Right renal pelvis (tissue), 4 donors: Measurements from ENCODE around the gene ZBTB32. TPM values are rescaled to one million over a fixed set of nuclear protein-coding genes. Genes with fewer than 3 reads are reported as not detected.
A peak's percentile ranks its signal among the peaks of the same experiment; 100 is the strongest.

Experiments used
- DNase-seq, 4 donors: peaks; one replicate each; pipeline ENCODE4 v3.0.0-alpha.2; 2013; ENCODE audit warnings: low read depth in 4 of 4, low spot score in 3 of 4, missing footprints in 1 of 4
- polyA plus RNA-seq, 4 donors: library from polyadenylated mRNA; unstranded; fragments of 120-200 nt; gene quantifications; one replicate each; pipeline ENCODE4 v1.2.1, GENCODE V29; 2013; ENCODE audit not compliant: insufficient read length in 4 of 4

Gene ZBTB32
- polyA plus RNA-seq, 4 donors = 0.37 to 0.51 (median 0.42) TPM; not detected in 1

- peak; percentile 98 to 99 (median 99) for DNase-seq
Observed at GRCh38 chr19:35748106-35749020, 44.0 kb downstream of the ZBTB32 start, which contains the start of gene LIN37. Gene LIN37, plus strand, starts transcription at chr19:35748576. Its CDS starts 149 bp downstream, at chr19:35748725.

- no peak for DNase-seq
Observed at GRCh38 chr19:35750167-35750566, 45.8 kb downstream of the ZBTB32 start.

- DNase-seq = no peak
Observed at GRCh38 chr19:35751839-35752745, 47.7 kb downstream of the ZBTB32 start.

GRCh38 chr19:35752746-35753350, 48.5 kb downstream of the ZBTB32 start:
- DNase-seq = no peak

- DNase-seq = no peak
Observed at GRCh38 chr19:35753634-35754369, 49.4 kb downstream of the ZBTB32 start.

- DNase-seq = no peak
Observed at GRCh38 chr19:35754370-35755130, 50.2 kb downstream of the ZBTB32 start.

GRCh38 chr19:35755131-35755549, 50.8 kb downstream of the ZBTB32 start:
- DNase-seq = no peak

GRCh38 chr19:35755550-35756376, 51.4 kb downstream of the ZBTB32 start:
- DNase-seq = no peak

- no peak for DNase-seq
Observed at GRCh38 chr19:35756377-35757230, 52.2 kb downstream of the ZBTB32 start, which contains the start of gene HSPB6. Gene HSPB6, minus strand, starts transcription at chr19:35757029. Its CDS starts 21 bp downstream, at chr19:35757008.

GRCh38 chr19:35757231-35757748, 52.9 kb downstream of the ZBTB32 start:
- no peak for DNase-seq

- peak; percentile 93 to 99 (median 98) for DNase-seq
Observed at GRCh38 chr19:35757749-35758608, 53.6 kb downstream of the ZBTB32 start, which contains the start of gene PROSER3. Gene PROSER3, plus strand, starts transcription at chr19:35758176. Its CDS starts 40 bp downstream, at chr19:35758216.

GRCh38 chr19:35759697-35760096, 55.3 kb downstream of the ZBTB32 start:
- DNase-seq = no peak

- DNase-seq = no peak
Observed at GRCh38 chr19:35760711-35761349, 56.5 kb downstream of the ZBTB32 start.

GRCh38 chr19:35764432-35765315, 60.3 kb downstream of the ZBTB32 start:
- DNase-seq = no peak
